GM10266 (cell line): Measurements from ENCODE around the gene ADCY4.
A peak's percentile ranks its signal among the peaks of the same experiment; 100 is the strongest.
"Not testable (repeated sequence)": the region's sequence is repeated elsewhere in the genome, so short reads cannot be mapped to it uniquely, and the experiment has no call there.

ENCODE experiments used
- DNase-seq: peaks from one replicate; pipeline ENCODE4 v3.0.0; 2012; ENCODE audit errors: extremely low spot score
- CTCF ChIP-seq: IDR thresholded peaks from 2 replicates; pipeline ENCODE4 v1.5.1; 2012; ENCODE audit warnings: mild to moderate bottlenecking, low read depth; ENCODE audit not compliant: control insufficient read depth, insufficient read depth; ENCODE audit errors: missing control alignments

ADCY4 gene

GRCh38 chr14:24329736-24330135 lies 5.1 kb downstream of the ADCY4 start:
- DNase-seq, result no peak
- TF ChIP-seq CTCF, result no peak

- DNase-seq, result no peak
- TF ChIP-seq CTCF, result no peak
These were observed 5.7 kb downstream of the ADCY4 start for GRCh38 chr14:24329073-24329663.

- peak; percentile 55 for TF ChIP-seq CTCF
- not testable (repeated sequence) for DNase-seq
These were observed 7.0 kb downstream of the ADCY4 start for GRCh38 chr14:24327914-24328313.

GRCh38 chr14:24327303-24327702 lies 7.6 kb downstream of the ADCY4 start:
- no peak for DNase-seq
- TF ChIP-seq CTCF, result no peak

- no peak for DNase-seq
- no peak for TF ChIP-seq CTCF
These were observed 8.9 kb downstream of the ADCY4 start for GRCh38 chr14:24325963-24326362.

- no peak for DNase-seq
- TF ChIP-seq CTCF, result no peak
These were observed 9.8 kb downstream of the ADCY4 start for GRCh38 chr14:24325041-24325530.

GRCh38 chr14:24324024-24324423 lies 10.8 kb downstream of the ADCY4 start:
- TF ChIP-seq CTCF, result no peak
- DNase-seq, result no peak
